SK-N-SH treated with all-trans-retinoic acid at 6 μM for 48 hours (cell line): ENCODE data around the gene GADD45GIP1.

ENCODE experiments used
- ATAC-seq: fragments of 200-7000 bp; cut with Tn5 transposase; 3 replicates; pipeline ENCODE4 v1.9.1; 2020; ENCODE audit warnings: mild to moderate bottlenecking, moderate library complexity
- ARNTL ChIP-seq: fragments of 450-650 bp; formaldehyde crosslinking; IDR thresholded peaks from 2 replicates; pipeline ENCODE4 v1.5.0; 2020; ENCODE audit warnings: low read depth, mild to moderate bottlenecking, moderate library complexity, borderline replicate concordance
- BACH2 ChIP-seq: fragments of 250-450 bp; sonication (Bioruptor Pico); IDR thresholded peaks from 2 replicates; pipeline ENCODE4 v1.9.0; 2021; ENCODE audit warnings: mild to moderate bottlenecking, borderline replicate concordance
- CSDC2 ChIP-seq: fragments of 250-450 bp; sonication (Bioruptor Pico); IDR thresholded peaks from 2 replicates; pipeline ENCODE4 v1.5.0; 2020; ENCODE audit warnings: mild to moderate bottlenecking, moderate library complexity
- ESRRG ChIP-seq: fragments of 250-450 bp; sonication (Bioruptor Pico); IDR thresholded peaks from 2 replicates; pipeline ENCODE4 v1.6.1; 2021; ENCODE audit warnings: mild to moderate bottlenecking
- GLIS3 ChIP-seq: fragments of 250-450 bp; sonication (Bioruptor Pico); IDR thresholded peaks from 2 replicates; pipeline ENCODE4 v1.5.0; 2020; ENCODE audit warnings: mild to moderate bottlenecking, moderate library complexity
- ISL1 ChIP-seq: fragments of 250-450 bp; sonication (Bioruptor Pico); IDR thresholded peaks from 2 replicates; pipeline ENCODE4 v2.1.2; 2022; ENCODE audit warnings: mild to moderate bottlenecking, moderate library complexity
- OSR1 ChIP-seq: fragments of 250-450 bp; sonication (Bioruptor Pico); IDR thresholded peaks from 2 replicates; pipeline ENCODE4 v1.8.0; 2022; ENCODE audit warnings: moderate library complexity, mild to moderate bottlenecking, inconsistent platforms
- PATZ1 ChIP-seq: fragments of 250-450 bp; sonication (Bioruptor Pico); IDR thresholded peaks from 2 replicates; pipeline ENCODE4 v1.8.0; 2020; ENCODE audit warnings: mild to moderate bottlenecking, moderate library complexity, borderline replicate concordance
- POU6F1 ChIP-seq: fragments of 250-450 bp; sonication (Bioruptor Pico); IDR thresholded peaks from 2 replicates; pipeline ENCODE4 v1.8.0; 2021; ENCODE audit warnings: low read depth, mild to moderate bottlenecking, moderate library complexity, borderline replicate concordance
- PPARA ChIP-seq: fragments of 250-450 bp; sonication (Bioruptor Pico); IDR thresholded peaks from 2 replicates; pipeline ENCODE4 v1.5.0; 2020; ENCODE audit warnings: mild to moderate bottlenecking, borderline replicate concordance
- RARB ChIP-seq: fragments of 250-450 bp; sonication (Bioruptor Pico); IDR thresholded peaks from 2 replicates; pipeline ENCODE4 v1.8.0; 2021; ENCODE audit warnings: mild to moderate bottlenecking, moderate library complexity
- SNAI2 ChIP-seq: fragments of 250-450 bp; sonication (Bioruptor Pico); IDR thresholded peaks from 2 replicates; pipeline ENCODE4 v1.5.0; 2020; ENCODE audit warnings: mild to moderate bottlenecking, moderate library complexity
- TCF4 ChIP-seq: fragments of 250-450 bp; sonication (Bioruptor Pico); IDR thresholded peaks from 2 replicates; pipeline ENCODE4 v1.8.0; 2021; ENCODE audit warnings: mild to moderate bottlenecking, moderate library complexity, borderline replicate concordance
- TOX ChIP-seq: fragments of 250-450 bp; sonication (Bioruptor Pico); IDR thresholded peaks from 2 replicates; pipeline ENCODE4 v1.8.0; 2021; ENCODE audit warnings: mild to moderate bottlenecking, moderate library complexity, borderline replicate concordance
- ZC3H10 ChIP-seq: fragments of 250-450 bp; sonication (Bioruptor Pico); IDR thresholded peaks from 2 replicates; pipeline ENCODE4 v1.5.1; 2021; ENCODE audit warnings: mild to moderate bottlenecking, moderate library complexity
- ZFP3 ChIP-seq: fragments of 250-450 bp; sonication (Bioruptor Pico); IDR thresholded peaks from 2 replicates; pipeline ENCODE4 v1.5.0; 2020; ENCODE audit warnings: mild to moderate bottlenecking, moderate library complexity
- ZFP30 ChIP-seq: fragments of 450-650 bp; formaldehyde crosslinking; IDR thresholded peaks from 2 replicates; pipeline ENCODE4 v1.5.0; 2022; ENCODE audit warnings: mild to moderate bottlenecking, moderate library complexity
- ZNF565 ChIP-seq: fragments of 450-650 bp; formaldehyde crosslinking; conservative IDR thresholded peaks from 2 replicates; pipeline ENCODE4 v1.5.0; 2020; ENCODE audit warnings: low read depth, mild to moderate bottlenecking, moderate library complexity
- ZNF70 ChIP-seq: fragments of 450-650 bp; formaldehyde crosslinking; IDR thresholded peaks from 2 replicates; pipeline ENCODE4 v1.5.0; 2020; ENCODE audit warnings: mild to moderate bottlenecking, moderate library complexity
- ZNF8 ChIP-seq: fragments of 450-650 bp; formaldehyde crosslinking; IDR thresholded peaks from 2 replicates; pipeline ENCODE4 v1.5.0; 2020; ENCODE audit warnings: mild to moderate bottlenecking, moderate library complexity
- TF ChIP-seq, protein P1 (sequence below): fragments of 250-450 bp; sonication (Bioruptor Pico); IDR thresholded peaks from 2 replicates; pipeline ENCODE4 v1.5.0; 2020; ENCODE audit warnings: mild to moderate bottlenecking, moderate library complexity
- TF ChIP-seq, protein P2 (sequence below): fragments of 250-450 bp; sonication (Bioruptor Pico); IDR thresholded peaks from 2 replicates; pipeline ENCODE4 v1.5.1; 2020; ENCODE audit warnings: low read depth, mild to moderate bottlenecking, moderate library complexity
- TF ChIP-seq, protein P3 (sequence below): fragments of 250-450 bp; sonication (Bioruptor Pico); IDR thresholded peaks from 2 replicates; pipeline ENCODE4 v1.5.1; 2021; ENCODE audit warnings: mild to moderate bottlenecking, moderate library complexity

Gene GADD45GIP1

GRCh38 chr19:12987781-12988180 is 30.8 kb upstream of the GADD45GIP1 start:
- ATAC-seq: no peak
- TF ChIP-seq, protein P1, sequence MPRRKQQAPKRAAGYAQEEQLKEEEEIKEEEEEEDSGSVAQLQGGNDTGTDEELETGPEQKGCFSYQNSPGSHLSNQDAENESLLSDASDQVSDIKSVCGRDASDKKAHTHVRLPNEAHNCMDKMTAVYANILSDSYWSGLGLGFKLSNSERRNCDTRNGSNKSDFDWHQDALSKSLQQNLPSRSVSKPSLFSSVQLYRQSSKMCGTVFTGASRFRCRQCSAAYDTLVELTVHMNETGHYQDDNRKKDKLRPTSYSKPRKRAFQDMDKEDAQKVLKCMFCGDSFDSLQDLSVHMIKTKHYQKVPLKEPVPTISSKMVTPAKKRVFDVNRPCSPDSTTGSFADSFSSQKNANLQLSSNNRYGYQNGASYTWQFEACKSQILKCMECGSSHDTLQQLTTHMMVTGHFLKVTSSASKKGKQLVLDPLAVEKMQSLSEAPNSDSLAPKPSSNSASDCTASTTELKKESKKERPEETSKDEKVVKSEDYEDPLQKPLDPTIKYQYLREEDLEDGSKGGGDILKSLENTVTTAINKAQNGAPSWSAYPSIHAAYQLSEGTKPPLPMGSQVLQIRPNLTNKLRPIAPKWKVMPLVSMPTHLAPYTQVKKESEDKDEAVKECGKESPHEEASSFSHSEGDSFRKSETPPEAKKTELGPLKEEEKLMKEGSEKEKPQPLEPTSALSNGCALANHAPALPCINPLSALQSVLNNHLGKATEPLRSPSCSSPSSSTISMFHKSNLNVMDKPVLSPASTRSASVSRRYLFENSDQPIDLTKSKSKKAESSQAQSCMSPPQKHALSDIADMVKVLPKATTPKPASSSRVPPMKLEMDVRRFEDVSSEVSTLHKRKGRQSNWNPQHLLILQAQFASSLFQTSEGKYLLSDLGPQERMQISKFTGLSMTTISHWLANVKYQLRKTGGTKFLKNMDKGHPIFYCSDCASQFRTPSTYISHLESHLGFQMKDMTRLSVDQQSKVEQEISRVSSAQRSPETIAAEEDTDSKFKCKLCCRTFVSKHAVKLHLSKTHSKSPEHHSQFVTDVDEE (CRISPR knock-in tag): no peak
- TF ChIP-seq ZFP3: no peak
- no peak for TF ChIP-seq ZC3H10
- TF ChIP-seq OSR1 (CRISPR knock-in tag): no peak
- no peak for TF ChIP-seq ZNF70 (CRISPR knock-in tag)
- no peak for TF ChIP-seq ZNF8
- TF ChIP-seq CSDC2 (CRISPR knock-in tag): no peak
- TF ChIP-seq, protein P2, sequence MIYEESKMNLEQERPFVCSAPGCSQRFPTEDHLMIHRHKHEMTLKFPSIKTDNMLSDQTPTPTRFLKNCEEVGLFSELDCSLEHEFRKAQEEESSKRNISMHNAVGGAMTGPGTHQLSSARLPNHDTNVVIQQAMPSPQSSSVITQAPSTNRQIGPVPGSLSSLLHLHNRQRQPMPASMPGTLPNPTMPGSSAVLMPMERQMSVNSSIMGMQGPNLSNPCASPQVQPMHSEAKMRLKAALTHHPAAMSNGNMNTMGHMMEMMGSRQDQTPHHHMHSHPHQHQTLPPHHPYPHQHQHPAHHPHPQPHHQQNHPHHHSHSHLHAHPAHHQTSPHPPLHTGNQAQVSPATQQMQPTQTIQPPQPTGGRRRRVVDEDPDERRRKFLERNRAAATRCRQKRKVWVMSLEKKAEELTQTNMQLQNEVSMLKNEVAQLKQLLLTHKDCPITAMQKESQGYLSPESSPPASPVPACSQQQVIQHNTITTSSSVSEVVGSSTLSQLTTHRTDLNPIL (CRISPR knock-in tag): no peak
- no peak for TF ChIP-seq PATZ1 (CRISPR knock-in tag)
- TF ChIP-seq TOX (CRISPR knock-in tag): no peak
- TF ChIP-seq ESRRG: no peak
- no peak for TF ChIP-seq PPARA
- no peak for TF ChIP-seq ZNF565 (CRISPR knock-in tag)
- no peak for TF ChIP-seq BACH2 (CRISPR knock-in tag)
- TF ChIP-seq SNAI2: no peak
- TF ChIP-seq POU6F1: no peak
- TF ChIP-seq ARNTL (CRISPR knock-in tag): no peak
- TF ChIP-seq GLIS3 (CRISPR knock-in tag): no peak
- TF ChIP-seq ZFP30 (CRISPR knock-in tag): no peak
- no peak for TF ChIP-seq ISL1 (CRISPR knock-in tag)

DNA sequence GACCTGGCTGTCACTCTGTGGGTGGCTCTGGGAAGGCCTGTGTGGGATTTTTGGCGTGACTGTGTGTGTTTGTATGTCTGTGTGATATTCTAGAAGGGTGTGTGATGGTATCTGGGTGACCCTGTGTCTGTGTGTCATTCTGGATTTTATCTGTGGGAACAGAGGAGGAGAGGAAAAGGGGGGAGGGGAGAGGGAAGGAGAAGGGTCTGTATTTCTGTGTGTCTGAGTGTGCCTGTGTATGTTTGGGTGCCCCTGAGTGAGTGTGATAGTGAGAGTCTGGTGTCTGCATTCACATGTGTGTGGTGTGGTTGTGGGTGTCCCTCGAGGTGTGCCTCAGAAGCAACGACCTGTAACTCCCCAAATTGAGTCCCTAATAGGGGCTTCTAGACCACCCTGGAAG is 30.2 kb upstream of the GADD45GIP1 start:
- TF ChIP-seq, protein P2 (CRISPR knock-in tag): no peak
- TF ChIP-seq ZC3H10 (no peak), ARNTL (CRISPR knock-in tag) (no peak), OSR1 (CRISPR knock-in tag) (no peak), SNAI2 (no peak), TCF4 (CRISPR knock-in tag) (no peak), ISL1 (CRISPR knock-in tag) (no peak), TOX (CRISPR knock-in tag) (no peak), BACH2 (CRISPR knock-in tag) (no peak), PPARA (no peak), GLIS3 (CRISPR knock-in tag) (no peak), ZFP30 (CRISPR knock-in tag) (no peak), RARB (CRISPR knock-in tag) (no peak)
- no peak for ATAC-seq

DNA sequence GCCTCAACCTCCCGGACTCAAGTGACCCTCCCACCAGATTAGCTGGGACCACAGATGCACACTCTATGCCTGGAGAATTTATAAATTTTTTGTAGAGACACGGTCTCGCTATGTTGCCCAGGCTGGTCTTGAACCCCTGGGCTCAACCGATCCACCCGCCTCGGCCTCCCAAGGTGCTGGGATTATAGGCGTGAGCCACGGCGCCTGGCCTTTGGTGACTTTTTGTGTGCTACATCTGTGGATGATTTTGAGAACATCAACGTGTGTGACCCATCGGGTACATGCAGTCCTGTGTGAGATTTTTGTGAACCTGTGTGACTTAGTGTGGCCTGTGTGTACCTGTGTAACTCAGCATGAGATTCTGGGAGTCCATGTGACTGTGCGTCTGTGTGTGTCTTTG is 29.7 kb upstream of the GADD45GIP1 start:
- ATAC-seq: no peak
- TF ChIP-seq ZNF70 (CRISPR knock-in tag): no peak
- TF ChIP-seq ZNF8: no peak
- no peak for TF ChIP-seq ISL1 (CRISPR knock-in tag)
- TF ChIP-seq OSR1 (CRISPR knock-in tag): no peak
- TF ChIP-seq TOX (CRISPR knock-in tag): no peak
- TF ChIP-seq TCF4 (CRISPR knock-in tag): no peak
- no peak for TF ChIP-seq RARB (CRISPR knock-in tag)
- TF ChIP-seq ZFP30 (CRISPR knock-in tag): no peak
- no peak for TF ChIP-seq ARNTL (CRISPR knock-in tag)
- TF ChIP-seq ZFP3: no peak
- no peak for TF ChIP-seq PPARA
- TF ChIP-seq, protein P1 (CRISPR knock-in tag): no peak
- TF ChIP-seq, protein P3, sequence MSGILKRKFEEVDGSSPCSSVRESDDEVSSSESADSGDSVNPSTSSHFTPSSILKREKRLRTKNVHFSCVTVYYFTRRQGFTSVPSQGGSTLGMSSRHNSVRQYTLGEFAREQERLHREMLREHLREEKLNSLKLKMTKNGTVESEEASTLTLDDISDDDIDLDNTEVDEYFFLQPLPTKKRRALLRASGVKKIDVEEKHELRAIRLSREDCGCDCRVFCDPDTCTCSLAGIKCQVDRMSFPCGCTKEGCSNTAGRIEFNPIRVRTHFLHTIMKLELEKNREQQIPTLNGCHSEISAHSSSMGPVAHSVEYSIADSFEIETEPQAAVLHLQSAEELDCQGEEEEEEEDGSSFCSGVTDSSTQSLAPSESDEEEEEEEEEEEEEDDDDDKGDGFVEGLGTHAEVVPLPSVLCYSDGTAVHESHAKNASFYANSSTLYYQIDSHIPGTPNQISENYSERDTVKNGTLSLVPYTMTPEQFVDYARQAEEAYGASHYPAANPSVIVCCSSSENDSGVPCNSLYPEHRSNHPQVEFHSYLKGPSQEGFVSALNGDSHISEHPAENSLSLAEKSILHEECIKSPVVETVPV (CRISPR knock-in tag): no peak
- TF ChIP-seq ESRRG: no peak
- no peak for TF ChIP-seq BACH2 (CRISPR knock-in tag)
- TF ChIP-seq ZC3H10: no peak
